Liver (tissue), 9 donors: ENCODE measurements around the gene RETREG1. TPM values are rescaled to one million over a fixed set of nuclear protein-coding genes. Genes with fewer than 3 reads are reported as not detected.

Experiments
- DNase-seq: peaks from one replicate; pipeline ENCODE4 v3.0.0-alpha.2; 2017; ENCODE audit warnings: low spot score
- H3K27ac ChIP-seq, 2 donors: one replicate each; pipeline ENCODE4 v1.7.0; 2013; ENCODE audit warnings: inconsistent platforms in 2 of 2, low read length in 2 of 2, control low read depth in 1 of 2, low read depth in 1 of 2, mild to moderate bottlenecking in 1 of 2
- H3K27me3 ChIP-seq, 4 donors: one replicate each; pipeline versions ENCODE4 v1.6.1 to v1.7.0; 2013; ENCODE audit warnings: low read length in 3 of 4, inconsistent platforms in 1 of 4, mild to moderate bottlenecking in 1 of 4, moderate library complexity in 1 of 4; ENCODE audit not compliant: control insufficient read depth in 4 of 4, insufficient read depth in 4 of 4
- H3K36me3 ChIP-seq, 4 donors: one replicate each; pipeline versions ENCODE4 v1.6.1 to v1.7.0; 2013; ENCODE audit warnings: low read length in 3 of 4, mild to moderate bottlenecking in 3 of 4, low read depth in 1 of 4, moderate library complexity in 1 of 4; ENCODE audit not compliant: control insufficient read depth in 4 of 4, insufficient read depth in 3 of 4
- H3K4me1 ChIP-seq, 4 donors: one replicate each; pipeline versions ENCODE4 v1.6.1 to v1.7.0; 2013; ENCODE audit warnings: low read length in 3 of 4, mild to moderate bottlenecking in 3 of 4, moderate library complexity in 1 of 4; ENCODE audit not compliant: control insufficient read depth in 4 of 4, insufficient read depth in 4 of 4
- H3K4me3 ChIP-seq, 3 donors: one replicate each; pipeline versions ENCODE4 v1.6.1 to v1.7.0; 2013; ENCODE audit warnings: low read length in 3 of 3, control low read depth in 1 of 3, low read depth in 1 of 3, mild to moderate bottlenecking in 1 of 3
- H3K9ac ChIP-seq, 2 donors: one replicate each; pipeline ENCODE4 v1.7.0; 2013; ENCODE audit warnings: low read length in 2 of 2, mild to moderate bottlenecking in 2 of 2, moderate library complexity in 2 of 2, control low read depth in 1 of 2, low read depth in 1 of 2
- H3K9me3 ChIP-seq, 4 donors: one replicate each; pipeline versions ENCODE4 v1.6.1 to v1.7.0; 2013; ENCODE audit warnings: low read length in 3 of 4; ENCODE audit not compliant: control insufficient read depth in 4 of 4
- ATF3 ChIP-seq: IDR thresholded peaks from 2 replicates; pipeline ENCODE4 v1.6.1; 2016; ENCODE audit warnings: antibody characterized with exemption
- CTCF ChIP-seq: fragments of 150-350 bp; IDR thresholded peaks from 2 replicates; pipeline ENCODE4 v1.5.1; 2017; ENCODE audit warnings: improper control_type of control experiment, low read depth, low read length; ENCODE audit not compliant: missing input control
- EGR1 ChIP-seq, 2 donors: IDR thresholded peaks; 2 replicates each; pipeline ENCODE4 v1.6.1; 2016 to 2018; ENCODE audit warnings: antibody characterized with exemption in 2 of 2, low read depth in 2 of 2
- FOXA1 ChIP-seq: IDR thresholded peaks from 2 replicates; pipeline ENCODE4 v1.6.1; 2016; ENCODE audit warnings: antibody characterized with exemption
- GABPA ChIP-seq, 2 donors: IDR thresholded peaks in 1 of 2; conservative IDR thresholded peaks in 1 of 2; 2 replicates each; pipeline ENCODE4 v1.6.1; 2016; ENCODE audit warnings: antibody characterized with exemption in 2 of 2, mild to moderate bottlenecking in 1 of 2, moderate library complexity in 1 of 2
- HNF4A ChIP-seq, 2 donors: conservative IDR thresholded peaks; 2 replicates each; pipeline ENCODE4 v1.6.1; 2016; ENCODE audit warnings: antibody characterized with exemption in 2 of 2, mild to moderate bottlenecking in 2 of 2
- HNF4G ChIP-seq: IDR thresholded peaks from 2 replicates; pipeline ENCODE4 v1.6.1; 2016; ENCODE audit warnings: antibody characterized with exemption
- JUND ChIP-seq, 2 donors: IDR thresholded peaks; 2 replicates each; pipeline ENCODE4 v1.6.1; 2016; ENCODE audit warnings: antibody characterized with exemption in 2 of 2
- MAX ChIP-seq: IDR thresholded peaks from 2 replicates; pipeline ENCODE4 v1.6.1; 2016; ENCODE audit warnings: antibody characterized with exemption
- NR2F2 ChIP-seq: IDR thresholded peaks from 2 replicates; pipeline ENCODE4 v1.6.1; 2016; ENCODE audit warnings: antibody characterized with exemption
- RAD21 ChIP-seq, 2 donors: IDR thresholded peaks; 2 replicates each; pipeline ENCODE4 v1.6.1; 2016; ENCODE audit warnings: antibody characterized with exemption in 2 of 2, mild to moderate bottlenecking in 2 of 2
- RXRA ChIP-seq, 2 donors: IDR thresholded peaks; 2 replicates each; pipeline ENCODE4 v1.6.1; 2017 to 2018; ENCODE audit warnings: antibody characterized with exemption in 2 of 2, mild to moderate bottlenecking in 1 of 2
- SP1 ChIP-seq: IDR thresholded peaks from 2 replicates; pipeline ENCODE4 v1.6.1; 2018; ENCODE audit warnings: antibody characterized with exemption, mild to moderate bottlenecking
- TAF1 ChIP-seq: conservative IDR thresholded peaks from 2 replicates; pipeline ENCODE4 v1.6.1; 2016; ENCODE audit warnings: antibody characterized with exemption, mild to moderate bottlenecking
- YY1 ChIP-seq: IDR thresholded peaks from 2 replicates; pipeline ENCODE4 v1.6.1; 2016; ENCODE audit warnings: antibody characterized with exemption, mild to moderate bottlenecking
- ZBTB33 ChIP-seq: IDR thresholded peaks from 2 replicates; pipeline ENCODE4 v1.6.1; 2016; ENCODE audit warnings: antibody characterized with exemption
- WGBS: extraction: QIAGEN DNeasy Blood & Tissue Kit; methylation state at CpG from one replicate; pipeline ENCODE4 v1.1.7; 2013; 5-methylcytosine and 5-hydroxymethylcytosine counted together
- polyA plus RNA-seq, 2 donors: library from polyadenylated mRNA; stranded (reverse) in 1 of 2; unstranded in 1 of 2; fragments of 200-250 nt in 1 of 2; fragments of >200 nt in 1 of 2; fragmentation: Nextera tagmentation in 1 of 2; extraction: Ambion mirVana in 1 of 2; gene quantifications; one replicate each; pipeline versions ENCODE4 v1.2.1 to v1.2.3, GENCODE V29; 2013 to 2015
- total RNA-seq, 2 donors: library from RNA; depleted of rRNA; stranded (reverse); fragments of >200 nt; gene quantifications; one replicate each; pipeline ENCODE4 v1.2.3, GENCODE V29; 2014
- TF ChIP-seq, protein P1 (sequence below): IDR thresholded peaks from 2 replicates; pipeline ENCODE4 v1.6.1; 2016; ENCODE audit warnings: antibody characterized with exemption, mild to moderate bottlenecking
- donor health status: healthy.
- donor health status: healthy.
- donor health status: healthy.
- donor health status: healthy.
- donor health status: healthy.

Gene RETREG1
- total and polyA plus RNA-seq, 4 donors = 0.70 to 28.1 (median 4.2) TPM

DNA sequence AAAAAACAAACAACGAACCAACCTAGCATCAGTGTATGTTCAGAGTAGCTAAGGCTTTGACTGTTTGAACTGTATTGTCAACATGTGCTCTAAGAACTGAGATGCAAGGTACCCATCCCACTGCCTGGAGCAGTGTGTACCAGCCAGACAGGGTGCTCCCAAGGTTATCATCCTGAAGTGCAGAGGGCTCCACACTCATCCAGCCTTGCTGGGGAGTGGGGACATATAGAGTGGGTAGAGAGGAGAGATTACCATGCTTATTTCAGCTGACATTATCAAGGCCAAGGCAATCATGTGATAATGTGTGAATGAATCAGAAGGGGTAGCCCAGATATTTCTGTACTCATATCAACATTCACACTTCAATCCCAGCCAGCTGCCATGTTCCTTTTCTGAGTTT is 82.5 kb downstream of the RETREG1 start:
- Histone ChIP-seq H3K4me1 (peaks cover 0 to 5% (median 1%) of the 10 kb centered on the region in 4 donors), H3K36me3 (no peaks in the 10 kb centered on the region), H3K4me3 (no peak overlapping the region), H3K27ac (no peak overlapping the region), H3K9ac (no peak overlapping the region), H3K27me3 (no peaks in the 10 kb centered on the region), H3K9me3 (no peaks in the 10 kb centered on the region)
- TF ChIP-seq RAD21 (IDR thresholded peaks at IDR 0.05) = no peak
- no peak for TF ChIP-seq RXRA (IDR thresholded peaks at IDR 0.05)
- no peak for TF ChIP-seq SP1
- no peak for TF ChIP-seq ATF3
- no peak for TF ChIP-seq ZBTB33
- TF ChIP-seq GABPA (IDR thresholded peaks at IDR 0.05 in 1 of 2, conservative IDR thresholded peaks at IDR 0.05 in 1 of 2) = no peak
- TF ChIP-seq FOXA1 = no peak
- no peak for TF ChIP-seq YY1
- TF ChIP-seq MAX = no peak
- no peak for TF ChIP-seq TAF1
- no peak for TF ChIP-seq NR2F2
- no peak for TF ChIP-seq EGR1 (IDR thresholded peaks at IDR 0.05; ENCODE audit: low read depth in 2 of 2)
- no peak for TF ChIP-seq HNF4G
- TF ChIP-seq CTCF = no peak
- no peak for TF ChIP-seq HNF4A (conservative IDR thresholded peaks at IDR 0.05)
- no peak for DNase-seq
- 97% methylated on average over 1 of the region's 1 CpG for WGBS

DNA sequence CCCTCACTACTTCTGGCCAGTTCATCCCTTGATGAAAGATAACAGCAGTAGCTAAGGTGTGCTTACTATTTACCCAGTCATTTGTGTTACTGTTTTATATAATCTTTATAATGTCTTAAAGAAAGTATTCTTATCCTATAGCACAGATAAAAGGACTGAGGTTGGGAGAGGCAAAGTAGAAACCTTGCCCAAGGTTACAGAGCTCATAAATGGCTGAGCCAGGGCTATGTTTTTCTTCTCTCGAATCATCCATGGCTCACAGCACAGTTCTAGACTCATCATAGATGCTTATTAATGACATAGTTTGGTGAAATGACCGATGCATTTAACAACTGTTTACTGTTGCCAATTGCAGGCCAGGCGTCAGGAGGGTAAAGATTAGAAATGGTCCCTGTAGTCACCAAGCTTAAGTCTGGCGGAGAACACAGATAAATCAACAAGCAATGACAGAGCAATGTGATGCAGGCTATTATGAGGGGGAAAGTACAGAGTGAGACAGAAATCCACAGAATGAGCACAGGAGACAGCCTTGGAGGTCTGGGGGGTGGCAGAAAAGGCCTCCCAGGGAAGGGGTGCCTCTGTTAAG is 85.6 kb downstream of the RETREG1 start:
- no peaks in the 10 kb centered on the region for H3K27me3 ChIP-seq
- no peaks in the 10 kb centered on the region for H3K4me1 ChIP-seq
- no peaks in the 10 kb centered on the region for H3K9me3 ChIP-seq
- WGBS = 79% methylated on average over 4 of the region's 4 CpGs
- DNase-seq = no peak
- H3K4me3 ChIP-seq = no peak overlapping the region
- no peak overlapping the region for H3K9ac ChIP-seq
- TF ChIP-seq FOXA1 (no peak), JUND (IDR thresholded peaks at IDR 0.05) (no peak), HNF4G (no peak), CTCF (no peak), RXRA (IDR thresholded peaks at IDR 0.05) (no peak), HNF4A (conservative IDR thresholded peaks at IDR 0.05) (no peak), NR2F2 (no peak)
- TF ChIP-seq, protein P1, sequence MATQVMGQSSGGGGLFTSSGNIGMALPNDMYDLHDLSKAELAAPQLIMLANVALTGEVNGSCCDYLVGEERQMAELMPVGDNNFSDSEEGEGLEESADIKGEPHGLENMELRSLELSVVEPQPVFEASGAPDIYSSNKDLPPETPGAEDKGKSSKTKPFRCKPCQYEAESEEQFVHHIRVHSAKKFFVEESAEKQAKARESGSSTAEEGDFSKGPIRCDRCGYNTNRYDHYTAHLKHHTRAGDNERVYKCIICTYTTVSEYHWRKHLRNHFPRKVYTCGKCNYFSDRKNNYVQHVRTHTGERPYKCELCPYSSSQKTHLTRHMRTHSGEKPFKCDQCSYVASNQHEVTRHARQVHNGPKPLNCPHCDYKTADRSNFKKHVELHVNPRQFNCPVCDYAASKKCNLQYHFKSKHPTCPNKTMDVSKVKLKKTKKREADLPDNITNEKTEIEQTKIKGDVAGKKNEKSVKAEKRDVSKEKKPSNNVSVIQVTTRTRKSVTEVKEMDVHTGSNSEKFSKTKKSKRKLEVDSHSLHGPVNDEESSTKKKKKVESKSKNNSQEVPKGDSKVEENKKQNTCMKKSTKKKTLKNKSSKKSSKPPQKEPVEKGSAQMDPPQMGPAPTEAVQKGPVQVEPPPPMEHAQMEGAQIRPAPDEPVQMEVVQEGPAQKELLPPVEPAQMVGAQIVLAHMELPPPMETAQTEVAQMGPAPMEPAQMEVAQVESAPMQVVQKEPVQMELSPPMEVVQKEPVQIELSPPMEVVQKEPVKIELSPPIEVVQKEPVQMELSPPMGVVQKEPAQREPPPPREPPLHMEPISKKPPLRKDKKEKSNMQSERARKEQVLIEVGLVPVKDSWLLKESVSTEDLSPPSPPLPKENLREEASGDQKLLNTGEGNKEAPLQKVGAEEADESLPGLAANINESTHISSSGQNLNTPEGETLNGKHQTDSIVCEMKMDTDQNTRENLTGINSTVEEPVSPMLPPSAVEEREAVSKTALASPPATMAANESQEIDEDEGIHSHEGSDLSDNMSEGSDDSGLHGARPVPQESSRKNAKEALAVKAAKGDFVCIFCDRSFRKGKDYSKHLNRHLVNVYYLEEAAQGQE = no peak
- H3K27ac ChIP-seq = no peak overlapping the region
- H3K36me3 ChIP-seq = no peaks in the 10 kb centered on the region
